ENCODE results near the gene PHF21A.

GRCh38 chr11:45934580-45935318 is 186.5 kb downstream of the PHF21A start:
- TF ChIP-seq CTCF (IDR thresholded peaks at IDR 0.05; ENCODE audit: insufficient read depth, low read length, poor library complexity, severe bottlenecking) (no peak), EZH2phosphoT487 (conservative IDR thresholded peaks at IDR 0.05; ENCODE audit: low read length) (no peak)
